SK-N-SH treated with all-trans-retinoic acid at 6 μM for 48 hours (cell line): ENCODE data around the gene NDRG4.

Experiments used
- PPARA ChIP-seq: fragments of 250-450 bp; sonication (Bioruptor Pico); IDR thresholded peaks from 2 replicates; pipeline ENCODE4 v1.5.0; 2020; ENCODE audit warnings: mild to moderate bottlenecking, borderline replicate concordance
- ZFP3 ChIP-seq: fragments of 250-450 bp; sonication (Bioruptor Pico); IDR thresholded peaks from 2 replicates; pipeline ENCODE4 v1.5.0; 2020; ENCODE audit warnings: mild to moderate bottlenecking, moderate library complexity
- TF ChIP-seq, protein P1 (sequence below): fragments of 250-450 bp; sonication (Bioruptor Pico); IDR thresholded peaks from 2 replicates; pipeline ENCODE4 v1.5.1; 2021; ENCODE audit warnings: mild to moderate bottlenecking, moderate library complexity

DNA sequence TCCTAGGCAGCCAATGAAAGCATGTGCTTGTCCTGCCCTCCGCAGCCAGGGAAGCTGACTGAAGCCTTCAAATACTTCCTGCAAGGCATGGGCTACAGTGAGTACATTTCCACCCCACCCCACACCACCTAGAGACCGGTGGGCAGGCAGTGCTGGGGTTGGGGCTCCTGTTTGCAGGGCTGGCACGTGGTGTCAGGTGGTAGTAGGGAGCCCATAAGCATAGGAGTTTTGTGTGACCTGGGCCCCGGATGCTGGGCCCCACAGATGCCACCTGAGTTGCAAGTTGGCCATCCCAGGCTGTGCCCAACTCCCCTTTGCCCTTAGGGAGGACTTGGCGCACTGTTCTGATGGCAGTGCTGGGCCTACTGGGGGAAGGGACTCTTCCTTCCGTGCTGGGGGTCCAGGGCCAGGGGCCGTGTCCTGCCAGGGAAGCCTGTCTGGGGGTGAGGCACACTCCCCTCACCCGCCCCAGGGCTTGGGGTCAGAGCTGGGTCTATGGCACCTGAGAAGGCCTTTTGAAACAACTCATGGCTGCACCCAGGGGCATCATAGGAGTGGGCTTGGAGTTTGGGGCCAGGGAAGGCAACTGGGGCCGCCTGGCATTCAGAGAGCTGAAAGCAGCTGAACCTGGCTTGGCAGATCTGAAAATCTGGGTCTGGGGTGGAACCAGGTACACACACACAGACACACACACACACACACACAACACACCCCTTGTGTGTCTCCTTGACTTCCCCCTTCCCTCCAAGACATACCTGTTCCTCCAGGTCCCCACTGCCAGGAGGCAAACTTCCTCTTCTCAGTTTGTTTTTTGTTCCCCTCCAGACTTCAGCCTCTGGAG, 9.5 kb downstream of the NDRG4 start:
- TF ChIP-seq PPARA (CRISPR knock-in tag) (no peak), ZFP3 (CRISPR knock-in tag) (no peak)
- TF ChIP-seq, protein P1, sequence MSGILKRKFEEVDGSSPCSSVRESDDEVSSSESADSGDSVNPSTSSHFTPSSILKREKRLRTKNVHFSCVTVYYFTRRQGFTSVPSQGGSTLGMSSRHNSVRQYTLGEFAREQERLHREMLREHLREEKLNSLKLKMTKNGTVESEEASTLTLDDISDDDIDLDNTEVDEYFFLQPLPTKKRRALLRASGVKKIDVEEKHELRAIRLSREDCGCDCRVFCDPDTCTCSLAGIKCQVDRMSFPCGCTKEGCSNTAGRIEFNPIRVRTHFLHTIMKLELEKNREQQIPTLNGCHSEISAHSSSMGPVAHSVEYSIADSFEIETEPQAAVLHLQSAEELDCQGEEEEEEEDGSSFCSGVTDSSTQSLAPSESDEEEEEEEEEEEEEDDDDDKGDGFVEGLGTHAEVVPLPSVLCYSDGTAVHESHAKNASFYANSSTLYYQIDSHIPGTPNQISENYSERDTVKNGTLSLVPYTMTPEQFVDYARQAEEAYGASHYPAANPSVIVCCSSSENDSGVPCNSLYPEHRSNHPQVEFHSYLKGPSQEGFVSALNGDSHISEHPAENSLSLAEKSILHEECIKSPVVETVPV: no peak
